CD8-positive, alpha-beta memory T cell (primary cell): ENCODE results near the gene APBA2. TPM values are rescaled to one million over a fixed set of nuclear protein-coding genes. Genes with fewer than 3 reads are reported as not detected.

ENCODE experiments used
- CTCF ChIA-PET: fragments of 350-600 bp; sonication (Branson Sonifier 250); formaldehyde crosslinking; loops from one replicate; lab custom pipeline; 2021; ENCODE audit warnings: antibody characterized with exemption; lab: Charles Lee
- POLR2A ChIA-PET: fragments of 350-600 bp; sonication (Branson Sonifier 250); formaldehyde crosslinking; loops from one replicate; lab custom pipeline; 2021; ENCODE audit warnings: antibody characterized with exemption; lab: Charles Lee
- DNase-seq, 5 donors: peaks; one replicate each; pipeline versions ENCODE4 v3.0.0 to v3.0.0-alpha.2; 2020 to 2022; ENCODE audit warnings: mixed read lengths in 1 of 5
- H3K27ac ChIP-seq: one replicate; pipeline ENCODE4 v1.7.0; 2013; ENCODE audit warnings: low read depth, mild to moderate bottlenecking, low read length, moderate library complexity
- H3K27me3 ChIP-seq: 2 replicates; pipeline ENCODE4 v1.7.0; 2013; ENCODE audit warnings: low read length, mild to moderate bottlenecking; ENCODE audit not compliant: insufficient read depth, poor library complexity, severe bottlenecking
- H3K36me3 ChIP-seq: 2 replicates; pipeline ENCODE4 v1.7.0; 2013; ENCODE audit warnings: mild to moderate bottlenecking, low read length, moderate library complexity; ENCODE audit not compliant: insufficient read depth
- H3K4me1 ChIP-seq: 2 replicates; pipeline ENCODE4 v1.7.0; 2013; ENCODE audit warnings: mild to moderate bottlenecking, low read length, moderate library complexity; ENCODE audit not compliant: insufficient read depth
- H3K4me3 ChIP-seq: 2 replicates; pipeline ENCODE4 v1.7.0; 2013; ENCODE audit warnings: mild to moderate bottlenecking, low read length
- H3K9me3 ChIP-seq: 2 replicates; pipeline ENCODE4 v1.7.0; 2013; ENCODE audit warnings: mild to moderate bottlenecking, low read length
- H3K27ac Mint-ChIP-seq, 8 donors: one replicate each; pipeline ENCODE4 v1.8.0; 2020 to 2021; ENCODE audit warnings: mixed read lengths in 8 of 8, mild to moderate bottlenecking in 6 of 8, inconsistent platforms in 3 of 8, moderate library complexity in 3 of 8
- H3K27me3 Mint-ChIP-seq, 2 donors: one replicate each; pipeline ENCODE4 v1.8.0; 2020 to 2021; ENCODE audit warnings: mixed read lengths in 2 of 2, mild to moderate bottlenecking in 1 of 2, moderate library complexity in 1 of 2
- H3K36me3 Mint-ChIP-seq, 3 donors: one replicate each; pipeline ENCODE4 v1.8.0; 2020 to 2021; ENCODE audit warnings: mixed read lengths in 3 of 3, inconsistent platforms in 1 of 3, mild to moderate bottlenecking in 1 of 3
- H3K4me1 Mint-ChIP-seq, 3 donors: one replicate each; pipeline ENCODE4 v1.8.0; 2020 to 2021; ENCODE audit warnings: mixed read lengths in 3 of 3, inconsistent platforms in 1 of 3, mild to moderate bottlenecking in 1 of 3
- H3K4me3 Mint-ChIP-seq, 7 donors: one replicate each; pipeline ENCODE4 v1.8.0; 2020 to 2021; ENCODE audit warnings: mixed read lengths in 7 of 7, mild to moderate bottlenecking in 6 of 7, moderate library complexity in 4 of 7, inconsistent platforms in 2 of 7
- H3K9me3 Mint-ChIP-seq, 5 donors: one replicate each; pipeline ENCODE4 v1.8.0; 2020 to 2022; ENCODE audit warnings: mixed read lengths in 5 of 5, mild to moderate bottlenecking in 3 of 5, moderate library complexity in 2 of 5, inconsistent platforms in 1 of 5
- polyA plus RNA-seq: library from polyadenylated mRNA; unstranded; fragments of 300-500 nt; fragmentation: Illumina TruSeq; gene quantifications from one replicate; pipeline ENCODE4 v1.2.3, GENCODE V29; 2021
- total RNA-seq, 2 experiments: library from RNA; stranded (reverse); gene quantifications; one replicate each; pipeline ENCODE4 v1.2.3, GENCODE V29; 2021

Gene APBA2
- total and polyA plus RNA-seq, 3 experiments from 2014 or later, result 15.7 to 38.8 (median 18.0) TPM

DNA sequence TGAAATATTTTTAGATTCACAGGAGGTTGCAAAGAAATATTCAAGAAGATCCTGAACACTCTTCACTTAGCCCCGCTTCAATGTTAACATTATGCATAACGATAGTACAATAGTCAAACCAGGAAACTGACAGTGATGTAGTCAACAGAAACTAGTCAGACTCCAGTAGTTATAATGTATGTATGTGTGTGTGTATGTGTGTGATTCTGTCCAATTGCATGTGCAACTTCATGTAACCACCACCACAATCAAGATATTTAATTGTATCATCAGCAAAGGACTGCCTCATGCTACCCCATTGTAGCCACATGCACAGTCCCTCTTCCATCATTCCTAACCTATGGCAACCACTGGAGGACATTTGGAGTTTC, 77.9 kb downstream of the APBA2 start:
- H3K4me1 Mint-ChIP-seq, result peaks cover 14 to 57% (median 38%) of the 10 kb centered on the region in 3 donors
- H3K36me3 Mint-ChIP-seq, result peaks cover 0 to 17% (median 0%) of the 10 kb centered on the region in 3 donors
- H3K9me3 Mint-ChIP-seq, result no peaks in the 10 kb centered on the region
- peak overlapping the region in 1 of 7 donors; percentile 21 for H3K4me3 Mint-ChIP-seq
- Histone ChIP-seq H3K9me3 (no peaks in the 10 kb centered on the region), H3K36me3 (no peaks in the 10 kb centered on the region), H3K27ac (no peak overlapping the region), H3K27me3 (no peaks in the 10 kb centered on the region), H3K4me1 (no peaks in the 10 kb centered on the region), H3K4me3 (no peak overlapping the region)
- peak overlapping the region in 2 of 8 donors; percentile 2 to 16 for H3K27ac Mint-ChIP-seq
- no peaks in the 10 kb centered on the region for H3K27me3 Mint-ChIP-seq
- DNase-seq, result no peak
- ChIA-PET POLR2A (no interaction called here), CTCF (interaction anchor here (1.0 to 1.2 kb wide), 2 partner anchors 12 to 26 kb away, joined by 3 read pairs; no protein-coding TSS in a partner anchor)

DNA sequence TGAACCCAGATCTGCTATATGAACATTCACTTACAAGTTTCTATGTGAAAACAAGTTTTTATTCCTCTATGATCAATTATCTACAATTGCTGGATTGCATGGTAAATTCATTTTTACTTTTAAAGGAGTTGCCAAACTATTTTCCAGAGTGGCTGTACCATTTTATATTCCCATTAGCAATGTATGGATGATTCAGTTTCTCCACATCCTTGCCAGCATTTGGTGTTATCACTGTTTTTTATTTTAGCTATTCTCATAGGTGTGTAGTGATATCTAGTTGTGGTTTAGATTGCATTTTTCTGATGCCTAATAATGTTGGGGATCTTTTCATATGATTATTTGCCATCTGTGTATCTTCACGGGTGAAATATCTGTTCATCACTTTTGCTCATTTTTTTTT, 78.3 kb downstream of the APBA2 start:
- no peaks in the 10 kb centered on the region for H3K36me3 ChIP-seq
- no peaks in the 10 kb centered on the region for H3K9me3 ChIP-seq
- Mint-ChIP-seq H3K4me3 (no peak overlapping the region), H3K27ac (peak overlapping the region in 3 of 8 donors; percentile 2 to 16 (median 11)), H3K4me1 (peaks cover 14 to 55% (median 38%) of the 10 kb centered on the region in 3 donors), H3K27me3 (peaks cover 0 to 1% of the 10 kb centered on the region in 2 donors), H3K9me3 (no peaks in the 10 kb centered on the region), H3K36me3 (peaks cover 0 to 18% (median 0%) of the 10 kb centered on the region in 3 donors)
- H3K27me3 ChIP-seq, result no peaks in the 10 kb centered on the region
- no peak overlapping the region for H3K27ac ChIP-seq
- H3K4me1 ChIP-seq, result no peaks in the 10 kb centered on the region
- H3K4me3 ChIP-seq, result no peak overlapping the region
- POLR2A ChIA-PET, result no interaction called here
- no peak for DNase-seq
- CTCF ChIA-PET, result no interaction called here

DNA sequence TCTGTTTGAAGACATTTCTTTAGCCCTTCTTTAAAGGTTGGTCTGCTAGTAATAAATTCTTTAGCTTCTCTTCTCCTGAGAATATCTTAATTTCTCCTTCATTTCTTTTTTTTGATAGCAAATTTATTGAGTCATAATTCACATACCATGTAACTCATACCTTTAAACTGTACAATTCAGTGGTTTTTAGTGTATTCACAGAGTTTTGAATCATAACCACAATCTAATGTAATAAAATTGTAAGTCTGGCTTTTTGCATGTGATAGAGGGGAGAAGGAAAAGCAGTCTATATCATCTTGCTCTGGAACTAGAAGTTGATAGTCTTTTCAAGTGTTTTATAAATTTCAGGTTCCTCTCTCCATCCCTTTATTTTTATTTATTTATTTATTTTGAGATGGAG, 81.3 kb downstream of the APBA2 start:
- peaks cover 11 to 49% (median 38%) of the 10 kb centered on the region in 3 donors for H3K4me1 Mint-ChIP-seq
- DNase-seq, result no peak
- no peak overlapping the region for H3K27ac Mint-ChIP-seq

DNA sequence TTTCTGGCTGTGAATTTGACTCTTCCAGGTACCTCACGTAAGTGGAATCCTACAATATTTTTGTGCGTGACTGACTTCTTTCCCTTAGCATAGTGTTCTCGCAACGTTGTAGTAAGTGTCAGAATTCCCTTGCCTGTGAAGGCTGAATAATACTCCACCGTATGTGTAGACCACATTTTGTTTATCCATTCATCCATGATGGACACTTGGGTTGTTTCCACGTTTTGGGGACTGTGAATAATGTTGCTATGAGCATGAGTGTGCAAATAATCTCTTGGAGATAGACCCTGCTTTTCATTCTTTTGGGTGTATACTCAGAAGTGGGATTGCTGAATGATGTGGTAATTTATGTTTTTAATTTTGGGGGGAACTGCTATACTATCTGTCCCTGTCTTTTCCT, 82.2 kb downstream of the APBA2 start:
- Histone ChIP-seq H3K27me3 (no peaks in the 10 kb centered on the region), H3K27ac (peak overlapping the region; percentile 40), H3K36me3 (no peaks in the 10 kb centered on the region), H3K4me1 (no peaks in the 10 kb centered on the region), H3K4me3 (no peak overlapping the region), H3K9me3 (no peaks in the 10 kb centered on the region)
- ChIA-PET POLR2A (no interaction called here), CTCF (interaction anchor here (1.4 kb wide), 1 partner anchor 33 kb away, joined by 7 read pairs; no protein-coding TSS in a partner anchor)
- H3K4me1 Mint-ChIP-seq, result peaks cover 9 to 52% (median 33%) of the 10 kb centered on the region in 3 donors
- no peak for DNase-seq
- H3K27me3 Mint-ChIP-seq, result peaks cover 0 to 1% of the 10 kb centered on the region in 2 donors
- H3K36me3 Mint-ChIP-seq, result peaks cover 0 to 8% (median 0%) of the 10 kb centered on the region in 3 donors
- no peak overlapping the region for H3K27ac Mint-ChIP-seq
- no peaks in the 10 kb centered on the region for H3K9me3 Mint-ChIP-seq
- H3K4me3 Mint-ChIP-seq, result no peak overlapping the region

More for the DNA sequence above, 81.3 kb downstream of the APBA2 start:
- Histone ChIP-seq H3K4me3 (no peak overlapping the region), H3K9me3 (no peaks in the 10 kb centered on the region), H3K27me3 (no peaks in the 10 kb centered on the region), H3K36me3 (no peaks in the 10 kb centered on the region), H3K4me1 (no peaks in the 10 kb centered on the region), H3K27ac (no peak overlapping the region)
- POLR2A ChIA-PET, result no interaction called here
- no peak overlapping the region for H3K4me3 Mint-ChIP-seq
- H3K36me3 Mint-ChIP-seq, result peaks cover 0 to 10% (median 0%) of the 10 kb centered on the region in 3 donors
- CTCF ChIA-PET, result no interaction called here
- no peaks in the 10 kb centered on the region for H3K9me3 Mint-ChIP-seq
- peaks cover 0 to 1% of the 10 kb centered on the region in 2 donors for H3K27me3 Mint-ChIP-seq

DNA sequence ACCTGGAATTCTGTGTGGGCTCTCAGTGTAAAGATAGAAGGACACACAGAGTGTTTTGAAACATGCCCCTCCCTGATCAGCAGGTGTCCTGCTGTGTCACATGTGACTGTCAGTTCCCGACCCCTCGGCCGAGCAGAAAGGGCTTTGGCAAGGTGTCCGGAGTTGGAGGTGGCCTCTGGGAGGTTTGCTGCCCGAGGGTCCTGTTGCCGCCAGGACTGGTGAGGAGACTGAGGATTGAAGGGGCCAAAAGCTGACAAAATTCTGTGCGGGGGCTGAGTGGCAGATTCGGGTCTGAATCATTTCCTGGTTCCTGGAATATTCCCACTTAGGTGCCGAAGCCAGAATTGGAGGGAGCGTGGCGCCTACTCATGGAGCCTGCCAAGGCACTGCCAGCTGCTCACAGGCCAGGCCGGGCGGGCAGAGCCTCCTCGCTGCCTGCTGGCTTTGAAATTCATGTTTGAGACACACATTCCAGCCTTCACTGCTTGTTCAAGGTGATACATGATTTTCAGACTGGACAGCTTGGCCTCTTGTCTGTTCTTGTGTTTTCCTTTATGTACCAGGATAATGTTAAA, 83.8 kb downstream of the APBA2 start:
- Mint-ChIP-seq H3K36me3 (peaks cover 0 to 7% (median 0%) of the 10 kb centered on the region in 3 donors), H3K9me3 (no peaks in the 10 kb centered on the region), H3K27me3 (peaks cover 0 to 1% of the 10 kb centered on the region in 2 donors), H3K4me1 (peaks cover 10 to 54% (median 31%) of the 10 kb centered on the region in 3 donors), H3K4me3 (no peak overlapping the region), H3K27ac (no peak overlapping the region)
- no peaks in the 10 kb centered on the region for H3K27me3 ChIP-seq
- ChIA-PET POLR2A (no interaction called here), CTCF (no interaction called here)
- H3K4me3 ChIP-seq, result no peak overlapping the region
- DNase-seq, result no peak
- H3K9me3 ChIP-seq, result no peaks in the 10 kb centered on the region
- peak overlapping the region; percentile 55 for H3K27ac ChIP-seq
- no peaks in the 10 kb centered on the region for H3K36me3 ChIP-seq
- H3K4me1 ChIP-seq, result no peaks in the 10 kb centered on the region

DNA sequence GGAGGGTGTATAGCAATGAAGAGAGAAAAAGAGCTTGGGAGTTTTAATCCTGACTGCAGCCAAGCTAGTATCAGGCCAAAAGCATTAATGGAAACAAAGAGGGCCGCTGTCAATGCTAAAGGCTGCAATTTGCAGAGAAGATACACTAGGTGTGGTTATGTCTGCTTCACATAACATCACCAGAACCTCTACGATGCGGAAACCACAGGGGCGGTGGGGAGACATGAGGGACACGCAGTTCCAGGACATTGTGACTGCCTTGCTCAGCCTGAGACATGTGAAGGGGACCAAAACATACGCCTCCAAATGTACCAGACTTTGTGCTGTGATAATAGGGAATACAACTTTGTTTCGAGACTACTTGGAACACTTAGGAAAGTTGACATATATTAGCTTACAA, 88.4 kb downstream of the APBA2 start:
- no peaks in the 10 kb centered on the region for H3K9me3 ChIP-seq
- H3K9me3 Mint-ChIP-seq, result no peaks in the 10 kb centered on the region
- H3K27me3 ChIP-seq, result no peaks in the 10 kb centered on the region
- ChIA-PET POLR2A (no interaction called here), CTCF (interaction anchor here (0.6 to 3.8 kb wide), 13 partner anchors 11 to 184 kb away, joined by 3 to 26 read pairs (median 5); no protein-coding TSS in a partner anchor)
- H3K36me3 Mint-ChIP-seq, result peaks cover 0 to 5% (median 0%) of the 10 kb centered on the region in 3 donors
- peak overlapping the region in 7 of 8 donors; percentile 13 to 86 (median 66) for H3K27ac Mint-ChIP-seq
- DNase-seq, result peak in 3 of 5 donors; percentile 34 to 78 (median 73)
- H3K27ac ChIP-seq, result no peak overlapping the region
- H3K4me1 Mint-ChIP-seq, result peaks cover 14 to 43% (median 14%) of the 10 kb centered on the region in 3 donors
- no peaks in the 10 kb centered on the region for H3K27me3 Mint-ChIP-seq
- peaks cover 8% of the 10 kb centered on the region for H3K4me1 ChIP-seq
- H3K4me3 ChIP-seq, result no peak overlapping the region
- H3K4me3 Mint-ChIP-seq, result peak overlapping the region in 3 of 7 donors; percentile 35 to 79 (median 70)
- H3K36me3 ChIP-seq, result no peaks in the 10 kb centered on the region

DNA sequence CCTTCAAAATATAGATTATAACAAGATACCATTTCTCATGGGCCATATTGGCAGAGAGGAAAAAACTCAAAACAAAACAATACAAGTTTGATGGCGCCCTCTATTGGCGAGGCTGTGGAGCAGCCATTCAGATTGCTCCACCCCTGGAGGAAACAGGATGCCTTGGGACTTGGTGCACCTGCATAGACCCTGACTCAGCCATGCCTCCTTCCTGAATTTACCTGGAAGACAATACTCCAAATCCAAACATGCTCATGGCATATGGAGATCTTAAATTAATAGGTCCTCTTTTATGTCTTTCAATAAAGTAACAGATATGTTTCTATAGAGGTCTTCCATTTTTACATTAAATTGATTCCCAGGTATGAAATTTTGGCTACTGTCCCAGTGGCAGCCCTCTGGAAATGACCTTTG, 90.0 kb downstream of the APBA2 start:
- POLR2A ChIA-PET, result no interaction called here
- CTCF ChIA-PET, result interaction anchor here (0.6 to 3.8 kb wide), 16 partner anchors 12 to 129 kb away, joined by 3 to 26 read pairs (median 8); partner anchors contain the start of gene APBA2
- no peak overlapping the region for H3K4me3 ChIP-seq

DNA sequence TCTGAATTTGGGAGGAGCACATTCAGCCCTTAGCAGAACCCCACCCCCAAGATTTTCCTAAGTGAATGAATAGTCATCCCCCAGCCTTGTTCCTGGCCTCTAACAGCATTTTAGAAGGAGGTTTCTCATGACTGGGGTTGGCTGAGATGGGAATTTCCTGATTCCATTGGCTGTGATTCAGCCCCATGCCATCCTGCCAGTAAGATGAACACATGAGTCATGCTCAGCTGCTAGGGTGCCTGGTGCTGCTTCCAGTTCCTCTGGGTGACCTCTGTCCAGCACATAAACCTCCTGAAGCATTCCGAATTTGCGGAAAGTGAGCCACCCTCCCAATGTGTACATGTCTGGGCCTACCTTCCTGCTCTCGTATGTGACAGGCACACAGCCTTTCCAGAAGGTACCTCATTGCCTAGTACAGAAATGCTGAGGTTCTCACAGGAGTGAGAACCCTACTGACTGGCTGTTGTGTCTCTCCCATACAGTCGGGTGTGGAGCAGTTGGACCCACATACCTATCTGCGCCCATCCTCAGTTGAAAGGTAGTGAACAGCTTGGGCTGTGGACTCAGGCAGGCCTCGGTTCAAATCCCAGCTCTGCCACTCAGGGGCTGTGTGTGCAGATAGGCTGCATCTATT, 91.7 kb downstream of the APBA2 start:
- Mint-ChIP-seq H3K4me1 (peaks cover 14 to 54% (median 15%) of the 10 kb centered on the region in 3 donors), H3K27ac (no peak overlapping the region), H3K36me3 (peaks cover 0 to 10% (median 2%) of the 10 kb centered on the region in 3 donors), H3K27me3 (no peaks in the 10 kb centered on the region), H3K9me3 (no peaks in the 10 kb centered on the region), H3K4me3 (no peak overlapping the region)
- ChIA-PET POLR2A (no interaction called here), CTCF (interaction anchor here (1.6 kb wide), 1 partner anchor 112 kb away, joined by 13 read pairs; no protein-coding TSS in a partner anchor)
- Histone ChIP-seq H3K9me3 (no peaks in the 10 kb centered on the region), H3K27ac (no peak overlapping the region), H3K36me3 (no peaks in the 10 kb centered on the region), H3K4me3 (no peak overlapping the region), H3K27me3 (no peaks in the 10 kb centered on the region), H3K4me1 (peaks cover 8% of the 10 kb centered on the region)
- no peak for DNase-seq

More for the DNA sequence above, 90.0 kb downstream of the APBA2 start:
- Mint-ChIP-seq H3K27ac (peak overlapping the region in 3 of 8 donors; percentile 40 to 49 (median 49)), H3K9me3 (no peaks in the 10 kb centered on the region), H3K36me3 (peaks cover 0 to 4% (median 2%) of the 10 kb centered on the region in 3 donors), H3K4me1 (peaks cover 14 to 54% (median 14%) of the 10 kb centered on the region in 3 donors), H3K27me3 (no peaks in the 10 kb centered on the region), H3K4me3 (no peak overlapping the region)
- H3K9me3 ChIP-seq, result no peaks in the 10 kb centered on the region
- H3K4me1 ChIP-seq, result peaks cover 8% of the 10 kb centered on the region
- no peak overlapping the region for H3K27ac ChIP-seq
- H3K36me3 ChIP-seq, result no peaks in the 10 kb centered on the region
- peak; percentile 37 to 78 (median 61) for DNase-seq
- H3K27me3 ChIP-seq, result no peaks in the 10 kb centered on the region
